NCI-H146 treated with DMSO at 0.1 percent for 48 hours (cell line): ENCODE measurements around the gene SLC6A7.

Source experiments
- DNase-seq: peaks from one replicate; lab custom pipeline; 2025; ENCODE audit not compliant: unreplicated experiment; lab: John Stamatoyannopoulos, UW

Gene SLC6A7

DNA sequence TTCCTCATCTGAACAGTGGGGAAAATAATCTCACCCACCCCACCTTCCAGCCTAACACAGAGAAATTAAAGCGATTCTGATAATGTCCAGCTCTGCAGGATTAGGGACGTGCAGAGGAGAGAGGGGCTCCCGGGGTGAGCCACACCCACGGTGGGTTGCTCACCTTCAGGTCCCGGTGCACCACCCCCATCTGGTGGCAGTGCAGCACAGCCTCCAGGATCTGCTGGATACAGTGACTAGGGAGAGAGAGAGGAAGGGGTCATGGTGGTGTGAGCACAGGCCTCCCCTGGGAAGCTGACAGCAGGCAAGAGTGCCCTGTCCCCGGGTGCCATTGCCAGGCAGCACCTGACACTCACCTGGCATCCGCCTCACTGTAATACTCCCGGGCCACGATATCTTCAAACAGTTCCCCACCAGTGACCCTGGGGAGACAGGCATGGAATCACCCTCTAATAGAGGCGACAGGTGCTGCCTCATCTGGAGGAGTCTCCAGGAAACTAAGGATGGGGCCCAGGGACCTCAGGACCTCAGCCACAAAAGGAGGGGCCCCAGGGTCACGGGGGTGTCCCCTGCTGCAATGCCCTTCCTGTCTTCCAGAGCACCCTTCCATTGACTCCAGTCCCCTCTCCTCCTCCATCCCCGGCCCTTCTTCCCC lies 66.7 kb downstream of the SLC6A7 start:
- DNase-seq: no peak

DNA sequence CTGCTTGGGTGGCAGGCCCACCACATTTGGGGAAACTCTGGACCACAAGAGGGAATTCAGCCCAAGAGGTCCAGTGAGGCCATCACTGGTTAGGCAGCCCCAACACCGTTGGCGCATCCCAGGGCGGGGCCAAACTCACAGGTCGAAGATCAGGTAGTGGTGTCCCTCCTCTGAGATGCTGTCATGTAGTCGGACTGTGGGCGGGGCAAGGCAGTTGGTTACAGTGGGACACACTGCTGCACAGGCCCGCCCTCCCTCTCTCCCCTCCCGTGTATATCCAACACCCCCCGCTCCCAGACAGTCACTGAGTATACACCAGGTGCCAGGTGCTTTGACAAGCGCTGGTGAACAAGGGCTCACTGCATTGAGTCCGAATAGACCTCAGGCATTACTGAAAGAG lies 67.6 kb downstream of the SLC6A7 start:
- no peak for DNase-seq

DNA sequence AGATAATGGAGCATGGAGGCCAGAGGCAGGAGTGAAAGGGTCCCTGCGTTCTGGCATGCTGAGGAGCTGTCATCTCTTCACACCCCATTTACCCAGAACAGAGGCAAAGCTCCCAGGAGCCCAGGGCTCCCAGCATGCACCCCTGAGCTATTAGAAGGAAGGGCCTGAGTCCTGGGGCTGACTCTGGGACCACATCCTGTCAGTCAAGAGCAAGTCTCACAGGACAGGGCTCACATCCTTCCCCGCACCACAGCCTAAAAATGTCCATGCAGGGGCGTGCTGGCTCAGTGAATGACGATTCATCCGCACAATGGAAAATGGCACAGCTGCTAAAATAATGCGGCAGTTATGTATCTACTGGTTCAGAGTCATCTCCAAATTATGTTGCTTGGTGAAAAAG lies 68.3 kb downstream of the SLC6A7 start:
- DNase-seq: no peak
